Natural killer cell (primary cell): ENCODE data around the gene ATN1. TPM values are rescaled to one million over a fixed set of nuclear protein-coding genes. Genes with fewer than 3 reads are reported as not detected.
A peak's percentile ranks its signal among the peaks of the same experiment; 100 is the strongest.

Experiments
- ATAC-seq, 3 donors: fragments of 150-1000 bp in 2 of 3; fragments of 200-7000 bp in 1 of 3; cut with Tn5 transposase; 1 replicate in 1 of 3; 2 replicates in 2 of 3; pipeline ENCODE4 v1.10.0; 2021; ENCODE audit warnings: mild to moderate bottlenecking in 2 of 3, moderate library complexity in 2 of 3
- DNase-seq, 2 donors: peaks; one replicate each; pipeline versions ENCODE4 v3.0.0 to v3.0.0-alpha.2; 2013 to 2021; ENCODE audit warnings: mixed read lengths in 1 of 2
- H3K27ac ChIP-seq: one replicate; pipeline ENCODE4 v1.5.1; 2013; ENCODE audit warnings: mild to moderate bottlenecking, low read length
- H3K27me3 ChIP-seq: one replicate; pipeline ENCODE4 v1.6.1; 2013; ENCODE audit warnings: low read length; ENCODE audit not compliant: control insufficient read depth, insufficient read depth
- H3K36me3 ChIP-seq: one replicate; pipeline ENCODE4 v1.6.1; 2013; ENCODE audit warnings: low read length; ENCODE audit not compliant: control insufficient read depth, insufficient read depth
- H3K4me1 ChIP-seq: one replicate; pipeline ENCODE4 v1.6.1; 2013; ENCODE audit warnings: low read length; ENCODE audit not compliant: control insufficient read depth, insufficient read depth
- H3K4me3 ChIP-seq: one replicate; pipeline ENCODE4 v1.5.1; 2013; ENCODE audit warnings: low read length
- H3K9me3 ChIP-seq: one replicate; pipeline ENCODE4 v1.6.1; 2013; ENCODE audit warnings: low read length; ENCODE audit not compliant: control insufficient read depth, insufficient read depth
- H3K27ac Mint-ChIP-seq, 2 donors: one replicate each; pipeline ENCODE4 v1.8.0; 2022; ENCODE audit warnings: mild to moderate bottlenecking in 2 of 2, mixed read lengths in 2 of 2, moderate library complexity in 1 of 2
- H3K27me3 Mint-ChIP-seq, 2 donors: one replicate each; pipeline ENCODE4 v1.8.0; 2022; ENCODE audit warnings: low read depth in 2 of 2, mixed read lengths in 2 of 2
- H3K36me3 Mint-ChIP-seq: one replicate; pipeline ENCODE4 v1.8.0; 2022; ENCODE audit warnings: mixed read lengths
- H3K4me1 Mint-ChIP-seq, 2 donors: one replicate each; pipeline ENCODE4 v1.8.0; 2022; ENCODE audit warnings: mixed read lengths in 2 of 2
- H3K4me3 Mint-ChIP-seq: one replicate; pipeline ENCODE4 v1.8.0; 2022; ENCODE audit warnings: mild to moderate bottlenecking, moderate library complexity, mixed read lengths
- H3K9me3 Mint-ChIP-seq, 2 donors: one replicate each; pipeline ENCODE4 v1.8.0; 2022; ENCODE audit warnings: mixed read lengths in 2 of 2
- CTCF ChIP-seq: fragments of 200-600 bp; IDR thresholded peaks from one replicate; pipeline ENCODE4 v1.8.0; 2022; ENCODE audit warnings: antibody characterized with exemption
- WGBS: methylation state at CpG from one replicate; pipeline ENCODE4 v1.1.7; 2013; ENCODE audit warnings: missing lambda C conversion rate; ENCODE audit not compliant: insufficient coverage; 5-methylcytosine and 5-hydroxymethylcytosine counted together
- intact Hi-C: fragments of 100-400 bp; cut with micrococcal nuclease; formaldehyde crosslinking; loops from one replicate; pipeline ENCODE4 v1.14.2; 2022
- total RNA-seq, 4 donors: library from RNA; stranded (reverse); fragments of 120-200 nt in 1 of 4; gene quantifications; one replicate each; pipeline versions ENCODE4 v1.2.3 to v1.2.4, GENCODE V29; 2013 to 2022

Gene ATN1
- total RNA-seq, 3 donors from 2014 or later (not counting 1 experiment from before 2014, with no cell fraction given): 29.3 to 34.0 (median 31.9) TPM

GRCh38 chr12:6955108-6956020, 27.6 kb downstream of the ATN1 start:
- H3K4me3 Mint-ChIP-seq: peak overlapping the region; percentile 91
- ATAC-seq: no peak
- no peaks in the 10 kb centered on the region for H3K27me3 Mint-ChIP-seq
- Histone ChIP-seq H3K4me3 (no peak overlapping the region), H3K36me3 (peaks cover 65% of the 10 kb centered on the region), H3K4me1 (peaks cover 90% of the 10 kb centered on the region), H3K9me3 (no peaks in the 10 kb centered on the region), H3K27me3 (no peaks in the 10 kb centered on the region), H3K27ac (peak overlapping the region; percentile 96)
- peak in 1 of 2 donors; percentile 31 for DNase-seq
- H3K36me3 Mint-ChIP-seq: no peaks in the 10 kb centered on the region
- intact Hi-C loops: no loop called here
- no peak for TF ChIP-seq CTCF
- H3K4me1 Mint-ChIP-seq: peaks cover 75 to 94% of the 10 kb centered on the region in 2 donors
- WGBS: 47% methylated on average over 22 of the region's 22 CpGs
- peak overlapping the region; percentile 98 to 99 for H3K27ac Mint-ChIP-seq
- H3K9me3 Mint-ChIP-seq: no peaks in the 10 kb centered on the region

- TF ChIP-seq CTCF: no peak
- no peaks in the 10 kb centered on the region for H3K27me3 ChIP-seq
- peak overlapping the region; percentile 98 to 99 for H3K27ac Mint-ChIP-seq
- H3K27me3 Mint-ChIP-seq: no peaks in the 10 kb centered on the region
- H3K9me3 ChIP-seq: no peaks in the 10 kb centered on the region
- intact Hi-C loops: no loop called here
- DNase-seq: peak; percentile 60 to 73
- ATAC-seq: peak; percentile 6 to 23 (median 16)
- no peak overlapping the region for H3K4me3 ChIP-seq
- no peaks in the 10 kb centered on the region for H3K9me3 Mint-ChIP-seq
- H3K4me1 ChIP-seq: peaks cover 91% of the 10 kb centered on the region
- H3K4me1 Mint-ChIP-seq: peaks cover 75 to 94% of the 10 kb centered on the region in 2 donors
- peak overlapping the region; percentile 91 for H3K4me3 Mint-ChIP-seq
- WGBS: 36% methylated on average over 28 of the region's 28 CpGs
- no peaks in the 10 kb centered on the region for H3K36me3 Mint-ChIP-seq
- peaks cover 73% of the 10 kb centered on the region for H3K36me3 ChIP-seq
- peak overlapping the region; percentile 96 for H3K27ac ChIP-seq
Observed at GRCh38 chr12:6956021-6956727, 28.4 kb downstream of the ATN1 start.

- H3K27me3 Mint-ChIP-seq: no peaks in the 10 kb centered on the region
- Histone ChIP-seq H3K36me3 (peaks cover 78% of the 10 kb centered on the region), H3K4me3 (no peak overlapping the region), H3K27ac (peak overlapping the region; percentile 96), H3K4me1 (peaks cover 100% of the 10 kb centered on the region), H3K9me3 (no peaks in the 10 kb centered on the region), H3K27me3 (no peaks in the 10 kb centered on the region)
- H3K4me3 Mint-ChIP-seq: peak overlapping the region; percentile 91
- DNase-seq (peak in 1 of 2 donors; percentile 73), ATAC-seq (peak; percentile 4 to 19 (median 5))
- peak overlapping the region; percentile 98 to 99 for H3K27ac Mint-ChIP-seq
- no peaks in the 10 kb centered on the region for H3K9me3 Mint-ChIP-seq
- intact Hi-C loops: no loop called here
- no peaks in the 10 kb centered on the region for H3K36me3 Mint-ChIP-seq
- TF ChIP-seq CTCF: no peak
- peaks cover 82 to 95% of the 10 kb centered on the region in 2 donors for H3K4me1 Mint-ChIP-seq
- 40% methylated on average over 20 of the region's 20 CpGs for WGBS
Observed at GRCh38 chr12:6957151-6957701, 29.5 kb downstream of the ATN1 start.
